Nephron progenitor cell (in vitro differentiated cells): ENCODE measurements around the gene LSM14B.

Experiments
- DNase-seq: peaks from one replicate; pipeline ENCODE4 v3.0.0; 2021
- H3K27ac Mint-ChIP-seq: 2 replicates; pipeline ENCODE4 v1.8.0; 2021; ENCODE audit warnings: mild to moderate bottlenecking, moderate library complexity, mixed read lengths
- H3K27me3 Mint-ChIP-seq: 2 replicates; pipeline ENCODE4 v1.8.0; 2021; ENCODE audit warnings: mild to moderate bottlenecking, low read depth, mixed read lengths; ENCODE audit not compliant: poor library complexity
- H3K36me3 Mint-ChIP-seq: 2 replicates; pipeline ENCODE4 v1.8.0; 2021; ENCODE audit warnings: low read depth, mixed read lengths
- H3K4me1 Mint-ChIP-seq: 2 replicates; pipeline ENCODE4 v1.8.0; 2021; ENCODE audit warnings: mixed read lengths
- H3K4me3 Mint-ChIP-seq: 2 replicates; pipeline ENCODE4 v1.8.0; 2021; ENCODE audit warnings: mild to moderate bottlenecking, moderate library complexity, mixed read lengths
- H3K9me3 Mint-ChIP-seq: 2 replicates; pipeline ENCODE4 v1.8.0; 2021; ENCODE audit warnings: mild to moderate bottlenecking, moderate library complexity, mixed read lengths
- CTCF ChIP-seq: fragments of 200-600 bp; sonication (generic); IDR thresholded peaks from 2 replicates; pipeline ENCODE4 v1.5.0; 2021; ENCODE audit warnings: antibody characterized with exemption

The LSM14B gene

GRCh38 chr20:62116558-62117361 lies 5.5 kb upstream of the LSM14B start:
- no peaks in the 10 kb centered on the region for H3K36me3 Mint-ChIP-seq
- no peak for DNase-seq
- no peak overlapping the region for H3K4me3 Mint-ChIP-seq
- no peak overlapping the region for H3K27ac Mint-ChIP-seq
- no peak for TF ChIP-seq CTCF
- peaks cover 83% of the 10 kb centered on the region for H3K27me3 Mint-ChIP-seq
- peaks cover 22% of the 10 kb centered on the region for H3K4me1 Mint-ChIP-seq
- peaks cover 16% of the 10 kb centered on the region for H3K9me3 Mint-ChIP-seq

GRCh38 chr20:62117362-62117646 lies 5.0 kb upstream of the LSM14B start:
- Mint-ChIP-seq H3K4me1 (peaks cover 22% of the 10 kb centered on the region), H3K9me3 (peaks cover 14% of the 10 kb centered on the region), H3K4me3 (no peak overlapping the region), H3K27ac (no peak overlapping the region), H3K36me3 (no peaks in the 10 kb centered on the region), H3K27me3 (peaks cover 83% of the 10 kb centered on the region)
- no peak for DNase-seq
- TF ChIP-seq CTCF: no peak

DNA sequence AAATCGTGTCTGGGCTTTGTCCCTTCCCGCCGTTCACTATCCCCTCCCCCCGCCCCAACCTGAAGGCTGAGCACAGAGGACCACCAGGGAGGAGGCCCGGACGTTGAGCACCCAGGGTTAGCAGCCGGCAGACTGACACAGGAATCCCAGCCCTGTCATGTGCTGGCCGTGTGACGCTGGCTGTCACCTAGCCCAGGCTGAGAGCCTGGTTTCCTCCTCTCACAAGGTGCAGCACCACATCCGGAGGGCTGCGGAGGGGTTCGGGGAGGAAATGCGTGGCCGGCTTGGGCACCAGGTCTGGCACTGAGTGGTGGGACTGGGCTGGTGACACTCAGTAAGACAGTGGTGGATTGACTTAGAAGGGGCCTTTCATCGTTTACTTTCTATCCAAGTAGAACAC lies 4.6 kb upstream of the LSM14B start:
- Mint-ChIP-seq H3K4me3 (no peak overlapping the region), H3K27ac (no peak overlapping the region), H3K4me1 (peaks cover 22% of the 10 kb centered on the region), H3K36me3 (no peaks in the 10 kb centered on the region), H3K9me3 (peaks cover 11% of the 10 kb centered on the region), H3K27me3 (peaks cover 83% of the 10 kb centered on the region)
- TF ChIP-seq CTCF: no peak
- DNase-seq: no peak

DNA sequence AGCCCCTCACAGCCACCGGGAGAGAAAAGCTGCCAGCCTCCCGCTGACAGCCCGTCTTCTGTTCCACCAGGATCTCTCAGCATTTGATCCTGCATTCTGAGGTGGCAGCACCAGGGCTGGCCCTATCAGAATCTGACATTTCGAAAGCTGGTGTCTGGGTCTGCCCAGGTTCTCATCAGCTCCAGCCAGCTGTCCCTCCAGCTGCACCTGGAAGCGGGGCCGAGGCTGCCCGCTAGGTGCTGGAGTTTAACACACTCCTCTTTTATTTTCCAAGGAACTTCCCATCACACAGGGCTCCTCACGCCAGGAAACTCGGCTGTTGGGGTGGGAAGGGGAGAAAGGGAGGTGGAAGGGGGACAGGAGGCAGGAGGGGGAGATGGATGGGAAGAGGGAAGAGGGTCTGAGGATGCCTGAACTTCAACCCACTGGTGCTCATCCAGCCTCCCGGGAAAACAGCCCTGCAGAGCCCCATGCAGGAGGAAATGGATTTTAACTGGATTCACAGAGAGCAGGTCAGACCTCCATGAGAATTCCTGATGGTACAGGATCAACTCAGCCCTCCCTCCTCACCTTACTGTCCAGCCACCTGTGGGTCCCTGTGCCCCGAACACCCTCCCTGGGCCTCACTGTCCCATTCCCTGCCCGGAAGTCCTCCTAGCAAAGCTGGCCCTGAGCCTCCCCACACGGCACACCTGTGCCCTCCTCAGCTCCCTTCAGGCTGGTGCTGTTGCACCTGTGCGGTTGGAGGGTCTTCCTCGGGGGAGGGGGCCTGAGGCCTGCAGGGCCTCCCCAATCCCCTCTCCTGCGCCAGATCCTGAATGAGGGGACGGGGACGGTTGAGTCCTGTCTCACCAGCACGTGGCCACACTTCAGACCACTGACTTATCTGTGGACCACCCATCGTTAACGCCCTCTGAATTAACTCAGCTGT lies 3.9 kb upstream of the LSM14B start:
- no peak for DNase-seq
- peaks cover 23% of the 10 kb centered on the region for H3K4me1 Mint-ChIP-seq
- H3K36me3 Mint-ChIP-seq: no peaks in the 10 kb centered on the region
- H3K27ac Mint-ChIP-seq: no peak overlapping the region
- no peak overlapping the region for H3K4me3 Mint-ChIP-seq
- no peak for TF ChIP-seq CTCF
- H3K27me3 Mint-ChIP-seq: peaks cover 76% of the 10 kb centered on the region
- H3K9me3 Mint-ChIP-seq: peaks cover 5% of the 10 kb centered on the region

DNA sequence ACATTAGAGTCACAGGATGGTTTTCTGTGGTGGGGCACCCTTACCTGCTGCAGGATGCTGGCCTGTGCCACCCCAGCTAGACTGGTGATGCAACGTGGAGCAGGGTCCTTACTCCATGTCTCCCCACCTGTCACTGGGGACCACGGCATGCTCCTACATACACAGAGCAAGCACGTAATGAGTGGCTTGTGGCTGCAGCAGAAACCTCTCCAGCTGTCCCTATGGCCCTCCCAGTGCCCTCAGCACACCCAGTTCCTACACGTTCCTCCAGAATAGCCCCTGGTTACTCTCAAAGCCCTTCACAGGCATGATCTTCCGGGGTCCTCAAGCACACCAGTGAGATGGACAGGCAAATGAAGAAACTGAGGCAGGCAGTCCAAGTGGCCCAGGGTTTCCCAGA lies 3.2 kb upstream of the LSM14B start:
- peaks cover 72% of the 10 kb centered on the region for H3K27me3 Mint-ChIP-seq
- no peak for DNase-seq
- no peak for TF ChIP-seq CTCF
- peaks cover 1% of the 10 kb centered on the region for H3K36me3 Mint-ChIP-seq
- H3K4me1 Mint-ChIP-seq: peaks cover 30% of the 10 kb centered on the region
- no peak overlapping the region for H3K27ac Mint-ChIP-seq
- H3K4me3 Mint-ChIP-seq: no peak overlapping the region
- H3K9me3 Mint-ChIP-seq: peaks cover 3% of the 10 kb centered on the region
